HepG2 (cell line): ENCODE data around the gene RIOK2. TPM values are rescaled to one million over a fixed set of nuclear protein-coding genes. Genes with fewer than 3 reads are reported as not detected.

Source experiments
- CHCHD3 ChIP-seq: sonication (generic); formaldehyde crosslinking; IDR thresholded peaks from 2 replicates; pipeline ENCODE4 v1.8.0; 2022; ENCODE audit warnings: mild to moderate bottlenecking, missing genetic modification reagents, moderate library complexity
- CHD2 ChIP-seq: IDR thresholded peaks from 2 replicates; pipeline ENCODE4 v1.6.1; 2011; ENCODE audit warnings: low read depth, low read length, improper control_type of control experiment
- HNRNPK ChIP-seq: fragments of 200-400 bp; formaldehyde crosslinking; IDR thresholded peaks from 2 replicates; pipeline ENCODE4 v1.6.1; 2018; ENCODE audit warnings: low read length, low read depth, moderate library complexity, mild to moderate bottlenecking; ENCODE audit not compliant: poor library complexity, severe bottlenecking
- JDP2 ChIP-seq: sonication (generic); formaldehyde crosslinking; IDR thresholded peaks from 2 replicates; pipeline ENCODE4 v1.8.1; 2022; ENCODE audit warnings: missing genetic modification reagents, borderline replicate concordance
- JUNB ChIP-seq: sonication (generic); formaldehyde crosslinking; IDR thresholded peaks from 2 replicates; pipeline ENCODE4 v1.8.0; 2022; ENCODE audit warnings: missing genetic modification reagents, mild to moderate bottlenecking, borderline replicate concordance
- MIER3 ChIP-seq: IDR thresholded peaks from 2 replicates; pipeline ENCODE4 v1.6.1; 2016; ENCODE audit warnings: missing compliant biosample characterization, borderline replicate concordance
- MTERF4 ChIP-seq: sonication (generic); formaldehyde crosslinking; IDR thresholded peaks from 2 replicates; pipeline ENCODE4 v1.8.0; 2023; ENCODE audit warnings: mild to moderate bottlenecking, missing genetic modification reagents
- MXD1 ChIP-seq: sonication (generic); formaldehyde crosslinking; IDR thresholded peaks from 2 replicates; pipeline ENCODE4 v1.4.0; 2020; ENCODE audit warnings: mild to moderate bottlenecking, missing genetic modification reagents
- NFYB ChIP-seq: sonication (generic); formaldehyde crosslinking; IDR thresholded peaks from 2 replicates; pipeline ENCODE4 v1.4.0; 2020; ENCODE audit warnings: missing genetic modification reagents
- RXRA ChIP-seq: sonication (generic); formaldehyde crosslinking; IDR thresholded peaks from 2 replicates; pipeline ENCODE4 v1.5.1; 2020; ENCODE audit warnings: missing genetic modification reagents
- SRSF9 ChIP-seq: fragments of 200-400 bp; formaldehyde crosslinking; IDR thresholded peaks from 2 replicates; pipeline ENCODE4 v1.6.1; 2018; ENCODE audit warnings: borderline replicate concordance, mild to moderate bottlenecking, low read depth, low read length; ENCODE audit not compliant: insufficient read depth, poor library complexity, severe bottlenecking
- SSRP1 ChIP-seq: IDR thresholded peaks from 2 replicates; pipeline ENCODE4 v1.6.1; 2016; ENCODE audit warnings: control low read depth
- TCF12 ChIP-seq, 2 experiments: fragments of 450-650 bp in 1 of 2; sonication (generic) in 1 of 2; formaldehyde crosslinking in 1 of 2; IDR thresholded peaks; 2 replicates each; pipeline versions ENCODE4 v1.6.1 to v1.8.0; 2017 to 2022; ENCODE audit warnings: antibody characterized with exemption in 1 of 2, mild to moderate bottlenecking in 1 of 2, missing genetic modification reagents in 1 of 2, moderate library complexity in 1 of 2
- TRIM24 ChIP-seq: sonication (generic); formaldehyde crosslinking; IDR thresholded peaks from 2 replicates; pipeline ENCODE4 v1.8.0; 2022; ENCODE audit warnings: mild to moderate bottlenecking, missing genetic modification reagents
- ZBTB3 ChIP-seq: sonication (generic); formaldehyde crosslinking; IDR thresholded peaks from 2 replicates; pipeline ENCODE4 v1.4.0; 2020; ENCODE audit warnings: low read depth, mild to moderate bottlenecking, moderate library complexity, missing genetic modification reagents, borderline replicate concordance
- ZNF121 ChIP-seq: sonication (generic); formaldehyde crosslinking; IDR thresholded peaks from 2 replicates; pipeline ENCODE4 v1.5.0; 2020; ENCODE audit warnings: mild to moderate bottlenecking, missing genetic modification reagents
- ZNF24 ChIP-seq: fragments of 450-650 bp; IDR thresholded peaks from 2 replicates; pipeline ENCODE4 v1.6.1; 2017; ENCODE audit warnings: antibody characterized with exemption, mild to moderate bottlenecking
- ZNF547 ChIP-seq: sonication (generic); formaldehyde crosslinking; IDR thresholded peaks from 2 replicates; pipeline ENCODE4 v1.5.1; 2020; ENCODE audit warnings: mild to moderate bottlenecking, missing genetic modification reagents
- ZNF550 ChIP-seq: sonication (generic); formaldehyde crosslinking; IDR thresholded peaks from 2 replicates; pipeline ENCODE4 v1.4.0; 2020; ENCODE audit warnings: mild to moderate bottlenecking, missing genetic modification reagents, borderline replicate concordance
- ZNF580 ChIP-seq: IDR thresholded peaks from 2 replicates; pipeline ENCODE4 v1.6.1; 2016; ENCODE audit warnings: low read depth, borderline replicate concordance
- ZNF607 ChIP-seq: sonication (generic); formaldehyde crosslinking; IDR thresholded peaks from 2 replicates; pipeline ENCODE4 v1.5.1; 2020; ENCODE audit warnings: missing genetic modification reagents, mild to moderate bottlenecking, borderline replicate concordance
- ZNF652 ChIP-seq: IDR thresholded peaks from 2 replicates; pipeline ENCODE4 v1.6.1; 2016; ENCODE audit warnings: low read depth, borderline replicate concordance
- ZNF709 ChIP-seq: sonication (generic); formaldehyde crosslinking; IDR thresholded peaks from 2 replicates; pipeline ENCODE4 v1.5.0; 2020; ENCODE audit warnings: mild to moderate bottlenecking, missing genetic modification reagents
- ZNF773 ChIP-seq: sonication (generic); formaldehyde crosslinking; IDR thresholded peaks from 2 replicates; pipeline ENCODE4 v1.4.0; 2020; ENCODE audit warnings: missing genetic modification reagents, borderline replicate concordance
- ZNF879 ChIP-seq: sonication (generic); formaldehyde crosslinking; IDR thresholded peaks from 2 replicates; pipeline ENCODE4 v1.8.1; 2023; ENCODE audit warnings: missing genetic modification reagents
- polyA plus RNA-seq, 8 experiments: library from polyadenylated mRNA; depleted of rRNA in 3 of 8; stranded (reverse) in 7 of 8; unstranded in 1 of 8; fragments of >200 nt; fragmentation: Illumina TruSeq in 4 of 8; extraction: Trizol in 4 of 8; gene quantifications; 2 replicates each; pipeline versions ENCODE4 v1.2.1 to v1.2.3, GENCODE V29; 2011 to 2016; ENCODE audit warnings: low read depth in 4 of 8, missing spikeins in 1 of 8, mixed read lengths in 1 of 8; ENCODE audit not compliant: insufficient read depth in 1 of 8
- total RNA-seq, 5 experiments: library from RNA; depleted of rRNA; stranded (reverse); fragments of >200 nt; fragmentation: Illumina TruSeq; extraction: Trizol; gene quantifications; 2 replicates each; pipeline ENCODE4 v1.2.3, GENCODE V29; 2016; ENCODE audit warnings: low read depth in 1 of 5
- TF ChIP-seq, protein P1 (sequence below): sonication (generic); formaldehyde crosslinking; IDR thresholded peaks from 2 replicates; pipeline ENCODE4 v1.9.0; 2021; ENCODE audit warnings: missing genetic modification reagents, borderline replicate concordance

Gene RIOK2
- total and polyA plus RNA-seq, 2 of the 13 experiments (the other 11 are each of a cell fraction or from before 2014, with no cell fraction given) = 8.1 to 46.6 TPM

- TF ChIP-seq TRIM24 (CRISPR knock-in tag) (no peak), SSRP1 (CRISPR knock-in tag) (no peak), JUNB (CRISPR knock-in tag) (no peak), ZNF879 (peak; percentile 96; the same call in 1 of the 2 replicates), CHCHD3 (CRISPR knock-in tag) (no peak), ZNF121 (CRISPR knock-in tag) (no peak), CHD2 (no peak), ZNF24 (no peak), ZNF550 (CRISPR knock-in tag) (no peak), MTERF4 (CRISPR knock-in tag) (peak; percentile 53; the same call in 1 of the 2 replicates), JDP2 (CRISPR knock-in tag) (no peak), ZNF547 (CRISPR knock-in tag) (peak; percentile 38; the same call in 1 of the 2 replicates), RXRA (CRISPR knock-in tag) (no peak; the same call in 1 of the 2 replicates), ZNF709 (peak; percentile 63; the same call in 1 of the 2 replicates), TCF12 (IDR thresholded peaks at IDR 0.05) (no peak), TCF12 (CRISPR knock-in tag; IDR thresholded peaks at IDR 0.05) (no peak), NFYB (CRISPR knock-in tag) (0 out of 2 replicates have a peak, but pooled peaks have one; percentile 17), HNRNPK (no peak), ZBTB3 (CRISPR knock-in tag) (no peak), ZNF652 (CRISPR knock-in tag) (no peak), ZNF607 (peak; percentile 91), ZNF773 (peak; percentile 88; the same call in 1 of the 2 replicates), ZNF580 (CRISPR knock-in tag) (peak; percentile 81; the same call in 1 of the 2 replicates), SRSF9 (no peak), MIER3 (CRISPR knock-in tag) (peak; percentile 72; the same call in 1 of the 2 replicates), MXD1 (CRISPR knock-in tag) (peak; percentile 82; the same call in 1 of the 2 replicates)
- TF ChIP-seq, protein P1, sequence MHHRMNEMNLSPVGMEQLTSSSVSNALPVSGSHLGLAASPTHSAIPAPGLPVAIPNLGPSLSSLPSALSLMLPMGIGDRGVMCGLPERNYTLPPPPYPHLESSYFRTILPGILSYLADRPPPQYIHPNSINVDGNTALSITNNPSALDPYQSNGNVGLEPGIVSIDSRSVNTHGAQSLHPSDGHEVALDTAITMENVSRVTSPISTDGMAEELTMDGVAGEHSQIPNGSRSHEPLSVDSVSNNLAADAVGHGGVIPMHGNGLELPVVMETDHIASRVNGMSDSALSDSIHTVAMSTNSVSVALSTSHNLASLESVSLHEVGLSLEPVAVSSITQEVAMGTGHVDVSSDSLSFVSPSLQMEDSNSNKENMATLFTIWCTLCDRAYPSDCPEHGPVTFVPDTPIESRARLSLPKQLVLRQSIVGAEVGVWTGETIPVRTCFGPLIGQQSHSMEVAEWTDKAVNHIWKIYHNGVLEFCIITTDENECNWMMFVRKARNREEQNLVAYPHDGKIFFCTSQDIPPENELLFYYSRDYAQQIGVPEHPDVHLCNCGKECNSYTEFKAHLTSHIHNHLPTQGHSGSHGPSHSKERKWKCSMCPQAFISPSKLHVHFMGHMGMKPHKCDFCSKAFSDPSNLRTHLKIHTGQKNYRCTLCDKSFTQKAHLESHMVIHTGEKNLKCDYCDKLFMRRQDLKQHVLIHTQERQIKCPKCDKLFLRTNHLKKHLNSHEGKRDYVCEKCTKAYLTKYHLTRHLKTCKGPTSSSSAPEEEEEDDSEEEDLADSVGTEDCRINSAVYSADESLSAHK (CRISPR knock-in tag) = no peak; the same call in 1 of the 2 replicates
Observed at GRCh38 chr5:97183100-97183929, at the start of gene RIOK2 (continued).
